ENCODE measurements around the gene CROCC2. TPM values are rescaled to one million over a fixed set of nuclear protein-coding genes. Genes with fewer than 3 reads are reported as not detected.

Gene CROCC2
- total and polyA plus RNA-seq, 2 donors (not counting 1 experiment from before 2014, with no cell fraction given) = not detected

GRCh38 chr2:240921311-240921994 lies 15.3 kb downstream of the CROCC2 start:
- ATAC-seq (ENCODE audit: low read depth) = no peak
- ChIA-PET POLR2A (no interaction called here), CTCF (no interaction called here)
- DNase-seq = no peak
- Histone ChIP-seq H2AFZ (ENCODE audit: insufficient read depth, low read depth, low read length, poor library complexity, severe bottlenecking) (no peak overlapping the region), H3K4me1 (ENCODE audit: control insufficient read depth in 2 of 2, insufficient read depth in 2 of 2, low read length in 2 of 2) (peaks cover 4% of the 10 kb centered on the region in 2 donors), H3K27me3 (replicated peaks in 1 of 4; ENCODE audit: control extremely low read depth in 1 of 4, control insufficient read depth in 3 of 4, insufficient read depth in 4 of 4, low read length in 3 of 4) (peaks cover 0 to 8% (median 0%) of the 10 kb centered on the region in 4 experiments), H3K36me3 (replicated peaks in 1 of 2; ENCODE audit: control extremely low read depth in 1 of 2, control insufficient read depth in 1 of 2, extremely low read depth in 1 of 2, insufficient read depth in 2 of 2, low read length in 1 of 2) (no peaks in the 10 kb centered on the region), H3K9me3 (ENCODE audit: control extremely low read depth in 1 of 3, control insufficient read depth in 2 of 3, insufficient read depth in 1 of 3, low read length in 2 of 3) (peaks cover 0 to 3% (median 0%) of the 10 kb centered on the region in 3 donors), H3K79me2 (ENCODE audit: control insufficient read depth, insufficient read depth, low read length) (no peaks in the 10 kb centered on the region), H3K4me3 (ENCODE audit: control extremely low read depth in 1 of 5, extremely low read depth in 1 of 5, insufficient read depth in 1 of 5, low read depth in 2 of 5, low read length in 4 of 5) (no peak overlapping the region), H4K20me1 (ENCODE audit: control insufficient read depth, insufficient read depth, low read length, poor library complexity, severe bottlenecking) (no peaks in the 10 kb centered on the region), H3K27ac (ENCODE audit: low read length in 2 of 2) (no peak overlapping the region), H3K4me2 (replicated peaks; ENCODE audit: low read depth, low read length, poor library complexity, severe bottlenecking) (no peak overlapping the region), H3K9ac (ENCODE audit: low read length) (no peak overlapping the region)
- Mint-ChIP-seq H3K4me1 (peaks cover 4% of the 10 kb centered on the region), H3K27ac (no peak overlapping the region), H3K9me3 (ENCODE audit: insufficient read depth) (no peaks in the 10 kb centered on the region), H3K27me3 (peaks cover 4% of the 10 kb centered on the region), H3K4me3 (no peak overlapping the region)
- WGBS (ENCODE audit: insufficient coverage) = 79% methylated on average over 13 of the region's 13 CpGs
- intact Hi-C loops (cut with micrococcal nuclease) = no loop called here
- TF ChIP-seq, protein P1, sequence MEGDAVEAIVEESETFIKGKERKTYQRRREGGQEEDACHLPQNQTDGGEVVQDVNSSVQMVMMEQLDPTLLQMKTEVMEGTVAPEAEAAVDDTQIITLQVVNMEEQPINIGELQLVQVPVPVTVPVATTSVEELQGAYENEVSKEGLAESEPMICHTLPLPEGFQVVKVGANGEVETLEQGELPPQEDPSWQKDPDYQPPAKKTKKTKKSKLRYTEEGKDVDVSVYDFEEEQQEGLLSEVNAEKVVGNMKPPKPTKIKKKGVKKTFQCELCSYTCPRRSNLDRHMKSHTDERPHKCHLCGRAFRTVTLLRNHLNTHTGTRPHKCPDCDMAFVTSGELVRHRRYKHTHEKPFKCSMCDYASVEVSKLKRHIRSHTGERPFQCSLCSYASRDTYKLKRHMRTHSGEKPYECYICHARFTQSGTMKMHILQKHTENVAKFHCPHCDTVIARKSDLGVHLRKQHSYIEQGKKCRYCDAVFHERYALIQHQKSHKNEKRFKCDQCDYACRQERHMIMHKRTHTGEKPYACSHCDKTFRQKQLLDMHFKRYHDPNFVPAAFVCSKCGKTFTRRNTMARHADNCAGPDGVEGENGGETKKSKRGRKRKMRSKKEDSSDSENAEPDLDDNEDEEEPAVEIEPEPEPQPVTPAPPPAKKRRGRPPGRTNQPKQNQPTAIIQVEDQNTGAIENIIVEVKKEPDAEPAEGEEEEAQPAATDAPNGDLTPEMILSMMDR (IDR thresholded peaks at IDR 0.05) = no peak
- TF ChIP-seq EZH2 (IDR thresholded peaks at IDR 0.05; ENCODE audit: borderline replicate concordance, insufficient read depth, low read depth, low read length, poor library complexity, severe bottlenecking) = no peak

DNA sequence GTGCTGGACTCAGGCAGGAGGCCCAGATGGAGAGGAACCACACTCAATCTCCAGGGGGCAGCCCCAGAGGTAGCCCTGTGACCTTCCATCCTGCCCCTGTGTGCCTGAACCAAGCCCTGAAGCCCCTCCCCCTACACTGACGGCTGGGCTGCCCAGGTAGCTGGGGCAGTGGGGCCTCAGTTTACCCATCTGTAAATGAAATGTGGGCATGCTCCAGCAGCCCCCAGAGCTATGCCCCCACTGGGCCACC lies 15.8 kb downstream of the CROCC2 start:
- Histone ChIP-seq H4K20me1 (ENCODE audit: control insufficient read depth, insufficient read depth, low read length, poor library complexity, severe bottlenecking) (no peaks in the 10 kb centered on the region), H3K27me3 (replicated peaks in 1 of 4; ENCODE audit: control extremely low read depth in 1 of 4, control insufficient read depth in 3 of 4, insufficient read depth in 4 of 4, low read length in 3 of 4) (peaks cover 0 to 3% (median 0%) of the 10 kb centered on the region in 4 experiments), H3K9ac (ENCODE audit: low read length) (no peak overlapping the region), H3K4me1 (ENCODE audit: control insufficient read depth in 2 of 2, insufficient read depth in 2 of 2, low read length in 2 of 2) (peaks cover 0 to under 1% of the 10 kb centered on the region in 2 donors), H3K4me2 (replicated peaks; ENCODE audit: low read depth, low read length, poor library complexity, severe bottlenecking) (no peak overlapping the region), H3K4me3 (ENCODE audit: control extremely low read depth in 1 of 5, extremely low read depth in 1 of 5, insufficient read depth in 1 of 5, low read depth in 2 of 5, low read length in 4 of 5) (no peak overlapping the region), H3K36me3 (replicated peaks in 1 of 2; ENCODE audit: control extremely low read depth in 1 of 2, control insufficient read depth in 1 of 2, extremely low read depth in 1 of 2, insufficient read depth in 2 of 2, low read length in 1 of 2) (no peaks in the 10 kb centered on the region), H3K79me2 (ENCODE audit: control insufficient read depth, insufficient read depth, low read length) (no peaks in the 10 kb centered on the region), H3K27ac (ENCODE audit: low read length in 2 of 2) (no peak overlapping the region), H3K9me3 (ENCODE audit: control extremely low read depth in 1 of 3, control insufficient read depth in 2 of 3, insufficient read depth in 1 of 3, low read length in 2 of 3) (peaks cover 0 to 3% (median 0%) of the 10 kb centered on the region in 3 donors), H2AFZ (ENCODE audit: insufficient read depth, low read depth, low read length, poor library complexity, severe bottlenecking) (no peak overlapping the region)
- TF ChIP-seq, protein P1 (IDR thresholded peaks at IDR 0.05) = no peak
- no peak for TF ChIP-seq EZH2 (IDR thresholded peaks at IDR 0.05; ENCODE audit: borderline replicate concordance, insufficient read depth, low read depth, low read length, poor library complexity, severe bottlenecking)
- CTCF ChIA-PET = interaction anchor here (0.9 kb wide), 1 partner anchor 9 kb away, joined by 3 read pairs; no protein-coding TSS in a partner anchor
- Mint-ChIP-seq H3K4me1 (no peaks in the 10 kb centered on the region), H3K4me3 (no peak overlapping the region), H3K27ac (no peak overlapping the region), H3K27me3 (peaks cover 4% of the 10 kb centered on the region), H3K9me3 (ENCODE audit: insufficient read depth) (no peaks in the 10 kb centered on the region)
- intact Hi-C loops (cut with micrococcal nuclease) = no loop called here
- no peak for DNase-seq
- POLR2A ChIA-PET = no interaction called here
- 75% methylated on average over 1 of the region's 1 CpG for WGBS (ENCODE audit: insufficient coverage)
- ATAC-seq (ENCODE audit: low read depth) = no peak

Measured in B cell (primary cell).